ENCODE measurements around the gene PLA2G1B. TPM values are rescaled to one million over a fixed set of nuclear protein-coding genes. Genes with fewer than 3 reads are reported as not detected.

PLA2G1B gene
- total and polyA plus RNA-seq, 4 donors: 0.39 to 4.6 (median 1.1) TPM

DNA sequence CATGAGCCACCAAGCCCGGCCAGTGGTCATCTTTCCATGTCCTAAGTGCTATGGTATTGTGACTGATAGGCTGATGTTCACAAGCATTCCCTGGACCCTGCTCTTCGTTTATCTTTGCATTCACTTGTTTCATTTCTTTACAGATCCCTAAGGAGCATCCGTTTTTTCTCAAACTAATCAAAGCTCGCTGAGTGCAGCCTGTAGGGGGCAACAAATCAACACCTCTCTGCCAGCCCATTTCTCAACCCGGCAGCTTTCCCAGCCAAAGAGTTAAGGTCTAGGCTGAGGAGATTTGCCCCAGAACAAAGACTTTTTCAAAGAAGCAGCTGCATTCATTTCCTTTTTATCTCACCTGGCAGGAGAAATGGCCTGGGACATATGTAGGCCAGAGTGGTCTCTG, 13.4 kb downstream of the PLA2G1B start:
- Histone ChIP-seq H3K4me3 (ENCODE audit: low read depth in 1 of 3, low read length in 3 of 3) (no peak overlapping the region), H3K27me3 (ENCODE audit: control insufficient read depth in 4 of 4, insufficient read depth in 4 of 4, low read length in 3 of 4) (no peaks in the 10 kb centered on the region), H3K9me3 (ENCODE audit: control insufficient read depth in 4 of 4, low read length in 3 of 4) (no peaks in the 10 kb centered on the region), H3K36me3 (ENCODE audit: control insufficient read depth in 4 of 4, insufficient read depth in 3 of 4, low read depth in 1 of 4, low read length in 3 of 4) (no peaks in the 10 kb centered on the region), H3K27ac (ENCODE audit: low read depth in 1 of 2, low read length in 2 of 2) (no peak overlapping the region), H3K4me1 (ENCODE audit: control insufficient read depth in 4 of 4, insufficient read depth in 4 of 4, low read length in 3 of 4) (peaks cover 3 to 14% (median 5%) of the 10 kb centered on the region in 4 donors), H3K9ac (ENCODE audit: low read depth in 1 of 2, low read length in 2 of 2) (no peak overlapping the region)
- 80% methylated on average over 5 of the region's 5 CpGs for WGBS
- no peak for DNase-seq (ENCODE audit: low spot score)
- no peak for TF ChIP-seq SP1 (IDR thresholded peaks at IDR 0.05)
- no peak for TF ChIP-seq HNF4G (IDR thresholded peaks at IDR 0.05)
- peak in 1 of 2 donors; percentile 13 for TF ChIP-seq RAD21 (IDR thresholded peaks at IDR 0.05)

DNA sequence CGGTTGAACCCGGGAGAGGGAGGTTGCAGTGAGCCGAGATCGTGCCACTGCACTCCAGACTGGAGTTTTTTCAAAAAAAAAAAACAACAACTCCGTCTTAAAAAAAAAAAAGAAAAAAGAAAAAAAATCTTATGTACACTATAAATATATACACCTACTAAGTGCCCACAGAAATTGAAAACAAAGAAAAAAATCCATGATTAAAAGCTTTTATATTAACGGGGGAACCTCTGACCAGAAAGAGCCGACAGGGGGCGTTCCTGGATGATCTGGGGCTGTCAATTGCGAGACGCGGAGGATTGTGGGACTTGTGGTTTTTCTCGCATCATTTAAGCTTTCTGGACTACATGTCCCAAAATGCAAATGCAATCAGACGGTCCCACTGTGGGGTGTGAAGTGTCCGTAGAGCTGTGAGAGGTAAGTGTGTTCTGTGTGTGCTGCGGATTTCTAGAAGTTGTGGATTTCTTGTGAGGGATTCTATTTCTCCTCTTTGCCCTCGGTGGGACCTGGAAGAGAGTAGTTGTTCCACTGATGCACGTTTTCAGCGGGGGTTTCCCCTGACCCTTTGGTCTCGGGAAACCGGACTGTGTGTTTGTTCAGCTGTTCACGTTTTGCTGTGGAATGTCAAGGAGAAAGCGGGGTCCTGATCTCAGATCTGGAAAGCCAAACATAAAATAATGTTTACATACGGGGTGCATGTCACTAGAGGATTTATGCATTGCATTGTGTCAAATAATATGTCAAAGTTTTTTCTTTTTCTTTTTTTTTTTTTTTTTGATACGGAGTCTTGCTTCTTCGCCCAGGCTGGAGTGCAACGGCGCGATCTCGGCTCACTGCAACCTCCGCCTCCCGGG, 25.4 kb downstream of the PLA2G1B start, which contains the start of gene SIRT4:
SIRT4 (plus strand) TSS at position 360 of the 854 bp plus-strand sequence. CDS start 1,241 bp downstream, outside the sequence.
- Histone ChIP-seq H3K9ac (ENCODE audit: low read depth in 1 of 2, low read length in 2 of 2) (peak within 1 kb of the TSS; percentile 78 to 96), H3K27ac (ENCODE audit: low read depth in 1 of 2, low read length in 2 of 2) (peak within 1 kb of the TSS; percentile 56 to 85)

More for the DNA sequence above, 25.4 kb downstream of the PLA2G1B start, which contains the start of gene SIRT4:
- H3K4me3 ChIP-seq (ENCODE audit: low read depth in 1 of 3, low read length in 3 of 3): peak within 1 kb of the TSS; percentile 45 to 98 (median 90)
- WGBS: 8% methylated on average over 31 of the region's 31 CpGs
- DNase-seq (ENCODE audit: low spot score): peak; percentile 88
- TF ChIP-seq, protein P1, sequence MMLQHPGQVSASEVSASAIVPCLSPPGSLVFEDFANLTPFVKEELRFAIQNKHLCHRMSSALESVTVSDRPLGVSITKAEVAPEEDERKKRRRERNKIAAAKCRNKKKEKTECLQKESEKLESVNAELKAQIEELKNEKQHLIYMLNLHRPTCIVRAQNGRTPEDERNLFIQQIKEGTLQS (IDR thresholded peaks at IDR 0.05): no peak
- TF ChIP-seq SP1 (IDR thresholded peaks at IDR 0.05): peak; percentile 69
- peak in 1 of 2 donors; percentile 32 for TF ChIP-seq EGR1 (IDR thresholded peaks at IDR 0.05; ENCODE audit: low read depth in 2 of 2)
- peak; percentile 71 for TF ChIP-seq FOXA1 (IDR thresholded peaks at IDR 0.05)
- peak; percentile 67 for TF ChIP-seq FOXA2 (IDR thresholded peaks at IDR 0.05)
- TF ChIP-seq, protein P2, sequence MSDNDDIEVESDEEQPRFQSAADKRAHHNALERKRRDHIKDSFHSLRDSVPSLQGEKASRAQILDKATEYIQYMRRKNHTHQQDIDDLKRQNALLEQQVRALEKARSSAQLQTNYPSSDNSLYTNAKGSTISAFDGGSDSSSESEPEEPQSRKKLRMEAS (IDR thresholded peaks at IDR 0.05): peak; percentile 59
- TF ChIP-seq NR2F2 (IDR thresholded peaks at IDR 0.05): peak; percentile 73
- TF ChIP-seq HNF4A (conservative IDR thresholded peaks at IDR 0.05): peak in 1 of 2 donors; percentile 44
- peak; percentile 7 to 55 for TF ChIP-seq GABPA (IDR thresholded peaks at IDR 0.05 in 1 of 2, conservative IDR thresholded peaks at IDR 0.05 in 1 of 2)
- TF ChIP-seq, protein P3, sequence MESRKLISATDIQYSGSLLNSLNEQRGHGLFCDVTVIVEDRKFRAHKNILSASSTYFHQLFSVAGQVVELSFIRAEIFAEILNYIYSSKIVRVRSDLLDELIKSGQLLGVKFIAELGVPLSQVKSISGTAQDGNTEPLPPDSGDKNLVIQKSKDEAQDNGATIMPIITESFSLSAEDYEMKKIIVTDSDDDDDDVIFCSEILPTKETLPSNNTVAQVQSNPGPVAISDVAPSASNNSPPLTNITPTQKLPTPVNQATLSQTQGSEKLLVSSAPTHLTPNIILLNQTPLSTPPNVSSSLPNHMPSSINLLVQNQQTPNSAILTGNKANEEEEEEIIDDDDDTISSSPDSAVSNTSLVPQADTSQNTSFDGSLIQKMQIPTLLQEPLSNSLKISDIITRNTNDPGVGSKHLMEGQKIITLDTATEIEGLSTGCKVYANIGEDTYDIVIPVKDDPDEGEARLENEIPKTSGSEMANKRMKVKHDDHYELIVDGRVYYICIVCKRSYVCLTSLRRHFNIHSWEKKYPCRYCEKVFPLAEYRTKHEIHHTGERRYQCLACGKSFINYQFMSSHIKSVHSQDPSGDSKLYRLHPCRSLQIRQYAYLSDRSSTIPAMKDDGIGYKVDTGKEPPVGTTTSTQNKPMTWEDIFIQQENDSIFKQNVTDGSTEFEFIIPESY (IDR thresholded peaks at IDR 0.05): peak; percentile 55
- TF ChIP-seq, protein P4, sequence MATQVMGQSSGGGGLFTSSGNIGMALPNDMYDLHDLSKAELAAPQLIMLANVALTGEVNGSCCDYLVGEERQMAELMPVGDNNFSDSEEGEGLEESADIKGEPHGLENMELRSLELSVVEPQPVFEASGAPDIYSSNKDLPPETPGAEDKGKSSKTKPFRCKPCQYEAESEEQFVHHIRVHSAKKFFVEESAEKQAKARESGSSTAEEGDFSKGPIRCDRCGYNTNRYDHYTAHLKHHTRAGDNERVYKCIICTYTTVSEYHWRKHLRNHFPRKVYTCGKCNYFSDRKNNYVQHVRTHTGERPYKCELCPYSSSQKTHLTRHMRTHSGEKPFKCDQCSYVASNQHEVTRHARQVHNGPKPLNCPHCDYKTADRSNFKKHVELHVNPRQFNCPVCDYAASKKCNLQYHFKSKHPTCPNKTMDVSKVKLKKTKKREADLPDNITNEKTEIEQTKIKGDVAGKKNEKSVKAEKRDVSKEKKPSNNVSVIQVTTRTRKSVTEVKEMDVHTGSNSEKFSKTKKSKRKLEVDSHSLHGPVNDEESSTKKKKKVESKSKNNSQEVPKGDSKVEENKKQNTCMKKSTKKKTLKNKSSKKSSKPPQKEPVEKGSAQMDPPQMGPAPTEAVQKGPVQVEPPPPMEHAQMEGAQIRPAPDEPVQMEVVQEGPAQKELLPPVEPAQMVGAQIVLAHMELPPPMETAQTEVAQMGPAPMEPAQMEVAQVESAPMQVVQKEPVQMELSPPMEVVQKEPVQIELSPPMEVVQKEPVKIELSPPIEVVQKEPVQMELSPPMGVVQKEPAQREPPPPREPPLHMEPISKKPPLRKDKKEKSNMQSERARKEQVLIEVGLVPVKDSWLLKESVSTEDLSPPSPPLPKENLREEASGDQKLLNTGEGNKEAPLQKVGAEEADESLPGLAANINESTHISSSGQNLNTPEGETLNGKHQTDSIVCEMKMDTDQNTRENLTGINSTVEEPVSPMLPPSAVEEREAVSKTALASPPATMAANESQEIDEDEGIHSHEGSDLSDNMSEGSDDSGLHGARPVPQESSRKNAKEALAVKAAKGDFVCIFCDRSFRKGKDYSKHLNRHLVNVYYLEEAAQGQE (IDR thresholded peaks at IDR 0.05): peak; percentile 15
- TF ChIP-seq, protein P5, sequence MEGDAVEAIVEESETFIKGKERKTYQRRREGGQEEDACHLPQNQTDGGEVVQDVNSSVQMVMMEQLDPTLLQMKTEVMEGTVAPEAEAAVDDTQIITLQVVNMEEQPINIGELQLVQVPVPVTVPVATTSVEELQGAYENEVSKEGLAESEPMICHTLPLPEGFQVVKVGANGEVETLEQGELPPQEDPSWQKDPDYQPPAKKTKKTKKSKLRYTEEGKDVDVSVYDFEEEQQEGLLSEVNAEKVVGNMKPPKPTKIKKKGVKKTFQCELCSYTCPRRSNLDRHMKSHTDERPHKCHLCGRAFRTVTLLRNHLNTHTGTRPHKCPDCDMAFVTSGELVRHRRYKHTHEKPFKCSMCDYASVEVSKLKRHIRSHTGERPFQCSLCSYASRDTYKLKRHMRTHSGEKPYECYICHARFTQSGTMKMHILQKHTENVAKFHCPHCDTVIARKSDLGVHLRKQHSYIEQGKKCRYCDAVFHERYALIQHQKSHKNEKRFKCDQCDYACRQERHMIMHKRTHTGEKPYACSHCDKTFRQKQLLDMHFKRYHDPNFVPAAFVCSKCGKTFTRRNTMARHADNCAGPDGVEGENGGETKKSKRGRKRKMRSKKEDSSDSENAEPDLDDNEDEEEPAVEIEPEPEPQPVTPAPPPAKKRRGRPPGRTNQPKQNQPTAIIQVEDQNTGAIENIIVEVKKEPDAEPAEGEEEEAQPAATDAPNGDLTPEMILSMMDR (IDR thresholded peaks at IDR 0.05; ENCODE audit: low read depth, low read length, missing input control): peak; percentile 77
- no peak for TF ChIP-seq TAF1 (conservative IDR thresholded peaks at IDR 0.05)
- peak in 1 of 2 donors; percentile 41 for TF ChIP-seq JUND (IDR thresholded peaks at IDR 0.05)
- peak; percentile 68 for TF ChIP-seq RAD21 (IDR thresholded peaks at IDR 0.05)
- peak; percentile 35 for TF ChIP-seq YY1 (IDR thresholded peaks at IDR 0.05)
- no peak for TF ChIP-seq HNF4G (IDR thresholded peaks at IDR 0.05)
- TF ChIP-seq RXRA (IDR thresholded peaks at IDR 0.05): peak; percentile 28 to 33
- H3K4me1 ChIP-seq (ENCODE audit: control insufficient read depth in 4 of 4, insufficient read depth in 4 of 4, low read length in 3 of 4): peaks cover 1 to 5% (median 4%) of the 10 kb centered on the region in 4 donors
- H3K9me3 ChIP-seq (ENCODE audit: control insufficient read depth in 4 of 4, low read length in 3 of 4): no peaks in the 10 kb centered on the region
- H3K27me3 ChIP-seq (ENCODE audit: control insufficient read depth in 4 of 4, insufficient read depth in 4 of 4, low read length in 3 of 4): no peaks in the 10 kb centered on the region
- H3K36me3 ChIP-seq (ENCODE audit: control insufficient read depth in 4 of 4, insufficient read depth in 3 of 4, low read depth in 1 of 4, low read length in 3 of 4): no peaks in the 10 kb centered on the region
